RWPE2 (cell line): ENCODE results near the gene NKAIN2.

Source experiments
- ATAC-seq: fragments of 200-7000 bp; cut with Tn5 transposase; 3 replicates; pipeline ENCODE4 v1.9.1; 2021; ENCODE audit warnings: low read depth
- DNase-seq: peaks from one replicate; pipeline ENCODE4 v3.0.0-alpha.2; 2020; ENCODE audit warnings: low spot score
- H3K27ac ChIP-seq: fragments of 450-650 bp; 2 replicates; pipeline ENCODE4 v1.5.1; 2017; ENCODE audit warnings: mild to moderate bottlenecking; ENCODE audit not compliant: poor library complexity, severe bottlenecking
- H3K27me3 ChIP-seq: fragments of 250-450 bp; sonication (Bioruptor Pico); 2 replicates; pipeline ENCODE4 v1.5.1; 2021; ENCODE audit warnings: mild to moderate bottlenecking, moderate library complexity; ENCODE audit not compliant: insufficient read depth, poor library complexity, severe bottlenecking
- H3K36me3 ChIP-seq: fragments of 250-450 bp; sonication (Bioruptor Pico); 2 replicates; pipeline ENCODE4 v1.5.1; 2020; ENCODE audit warnings: low read depth, mild to moderate bottlenecking, moderate library complexity
- H3K4me1 ChIP-seq: fragments of 250-450 bp; sonication (Bioruptor Pico); 2 replicates; pipeline ENCODE4 v1.5.1; 2021; ENCODE audit warnings: mild to moderate bottlenecking, moderate library complexity; ENCODE audit not compliant: insufficient read depth, poor library complexity, severe bottlenecking
- H3K4me3 ChIP-seq: fragments of 250-450 bp; sonication (Bioruptor Pico); 2 replicates; pipeline ENCODE4 v1.5.1; 2021; ENCODE audit warnings: mild to moderate bottlenecking, moderate library complexity; ENCODE audit not compliant: severe bottlenecking
- H3K9me3 ChIP-seq: fragments of 250-450 bp; sonication (Bioruptor Pico); 2 replicates; pipeline ENCODE4 v1.5.1; 2021; ENCODE audit warnings: mild to moderate bottlenecking, moderate library complexity; ENCODE audit not compliant: severe bottlenecking
- TF ChIP-seq, protein P1 (sequence below): fragments of 450-650 bp; IDR thresholded peaks from one replicate; pipeline ENCODE4 v1.5.1; 2017; ENCODE audit warnings: mild to moderate bottlenecking, moderate library complexity; ENCODE audit not compliant: poor library complexity, severe bottlenecking

NKAIN2 gene

DNA sequence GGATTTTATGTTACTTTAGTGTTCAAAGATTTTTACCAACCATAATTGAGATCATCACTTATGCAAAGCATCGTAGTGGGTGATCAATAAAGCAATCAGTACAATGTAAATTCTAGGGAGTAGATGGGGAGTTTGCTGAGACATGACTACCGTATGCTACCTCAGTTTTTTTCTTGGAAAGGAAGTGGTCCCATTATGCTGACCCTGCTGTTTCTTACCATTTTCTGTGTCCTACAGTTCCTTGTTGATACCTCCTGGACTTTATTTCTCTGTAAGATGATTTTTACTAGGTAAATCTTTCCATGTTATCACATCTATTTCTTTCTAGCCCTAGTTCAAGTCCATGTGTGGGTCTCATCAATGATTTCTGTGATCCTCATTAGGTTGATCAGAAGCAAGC, 19.3 kb upstream of the NKAIN2 start:
- Histone ChIP-seq H3K36me3 (no peaks in the 10 kb centered on the region), H3K4me1 (no peaks in the 10 kb centered on the region), H3K9me3 (no peaks in the 10 kb centered on the region), H3K27me3 (no peaks in the 10 kb centered on the region), H3K4me3 (no peak overlapping the region), H3K27ac (no peak overlapping the region)
- ATAC-seq (no peak), DNase-seq (no peak)
- TF ChIP-seq, protein P1, sequence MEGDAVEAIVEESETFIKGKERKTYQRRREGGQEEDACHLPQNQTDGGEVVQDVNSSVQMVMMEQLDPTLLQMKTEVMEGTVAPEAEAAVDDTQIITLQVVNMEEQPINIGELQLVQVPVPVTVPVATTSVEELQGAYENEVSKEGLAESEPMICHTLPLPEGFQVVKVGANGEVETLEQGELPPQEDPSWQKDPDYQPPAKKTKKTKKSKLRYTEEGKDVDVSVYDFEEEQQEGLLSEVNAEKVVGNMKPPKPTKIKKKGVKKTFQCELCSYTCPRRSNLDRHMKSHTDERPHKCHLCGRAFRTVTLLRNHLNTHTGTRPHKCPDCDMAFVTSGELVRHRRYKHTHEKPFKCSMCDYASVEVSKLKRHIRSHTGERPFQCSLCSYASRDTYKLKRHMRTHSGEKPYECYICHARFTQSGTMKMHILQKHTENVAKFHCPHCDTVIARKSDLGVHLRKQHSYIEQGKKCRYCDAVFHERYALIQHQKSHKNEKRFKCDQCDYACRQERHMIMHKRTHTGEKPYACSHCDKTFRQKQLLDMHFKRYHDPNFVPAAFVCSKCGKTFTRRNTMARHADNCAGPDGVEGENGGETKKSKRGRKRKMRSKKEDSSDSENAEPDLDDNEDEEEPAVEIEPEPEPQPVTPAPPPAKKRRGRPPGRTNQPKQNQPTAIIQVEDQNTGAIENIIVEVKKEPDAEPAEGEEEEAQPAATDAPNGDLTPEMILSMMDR, result no peak

DNA sequence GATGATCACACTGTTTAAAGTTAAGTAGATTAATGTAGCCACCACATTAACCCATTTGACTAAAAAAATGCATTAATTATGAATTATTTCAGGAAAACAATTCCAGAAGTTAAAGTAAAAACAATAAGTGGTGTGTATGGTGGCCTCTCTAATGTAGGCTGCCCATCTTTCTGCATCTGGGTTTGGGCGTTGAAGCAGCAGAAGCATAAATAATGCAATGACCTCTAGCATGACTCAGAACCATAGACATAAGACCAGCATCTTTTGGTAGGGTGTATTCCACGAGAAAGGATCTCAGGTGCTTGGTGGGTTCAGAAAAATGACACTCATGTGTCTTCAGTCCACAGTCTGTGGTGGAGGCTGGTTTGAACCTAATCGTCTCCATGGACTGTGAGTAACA, 18.6 kb upstream of the NKAIN2 start:
- H3K9me3 ChIP-seq, result no peaks in the 10 kb centered on the region
- no peak overlapping the region for H3K27ac ChIP-seq
- no peak for DNase-seq
- H3K4me1 ChIP-seq, result no peaks in the 10 kb centered on the region
- H3K4me3 ChIP-seq, result no peak overlapping the region
- H3K27me3 ChIP-seq, result no peaks in the 10 kb centered on the region
- TF ChIP-seq, protein P1, result no peak
- ATAC-seq, result no peak
- no peaks in the 10 kb centered on the region for H3K36me3 ChIP-seq

DNA sequence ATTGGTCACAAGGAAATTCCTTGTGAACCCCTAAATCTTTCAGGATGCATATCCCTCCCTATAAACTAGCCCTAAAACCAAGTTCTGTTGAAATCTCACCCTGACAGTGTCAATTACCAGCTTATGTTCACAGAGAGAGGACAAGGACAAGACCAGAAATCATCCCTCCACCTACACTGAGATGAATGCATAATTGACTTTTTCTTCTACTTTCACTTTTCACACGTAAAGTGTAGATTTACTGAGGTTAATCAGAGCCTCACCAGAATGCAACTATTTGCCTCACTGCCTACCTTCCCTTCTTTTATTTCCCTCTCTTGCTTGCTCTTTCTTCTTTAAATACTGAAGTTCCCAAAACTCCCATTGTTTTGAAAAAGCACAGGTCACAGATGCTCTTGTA, 15.3 kb upstream of the NKAIN2 start:
- H3K9me3 ChIP-seq, result no peaks in the 10 kb centered on the region
- no peak overlapping the region for H3K4me3 ChIP-seq
- TF ChIP-seq, protein P1, result no peak
- no peaks in the 10 kb centered on the region for H3K36me3 ChIP-seq
- H3K4me1 ChIP-seq, result no peaks in the 10 kb centered on the region
- no peak overlapping the region for H3K27ac ChIP-seq
- DNase-seq (no peak), ATAC-seq (no peak)
- no peaks in the 10 kb centered on the region for H3K27me3 ChIP-seq

DNA sequence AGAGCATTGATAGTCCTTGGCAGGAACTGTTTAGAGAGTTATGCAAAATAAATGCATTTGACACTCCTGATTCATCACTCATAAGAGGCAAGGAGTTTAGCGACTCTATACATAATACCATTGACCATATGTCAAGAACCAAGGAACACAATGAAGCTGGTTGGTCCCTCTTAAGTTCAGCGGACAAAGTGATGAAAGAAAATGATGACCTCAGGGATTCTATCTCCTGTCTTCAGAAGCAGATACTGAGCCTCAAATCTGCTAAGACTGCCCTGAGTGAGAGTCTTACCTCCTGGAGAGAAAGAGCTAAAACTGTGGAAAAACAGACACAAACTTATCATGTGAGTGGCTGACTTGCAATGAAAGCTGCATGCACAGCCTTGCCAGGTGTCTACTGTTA, 9.5 kb upstream of the NKAIN2 start:
- H3K36me3 ChIP-seq, result no peaks in the 10 kb centered on the region
- TF ChIP-seq, protein P1, result no peak
- ATAC-seq (no peak), DNase-seq (no peak)
- H3K4me3 ChIP-seq, result no peak overlapping the region
- no peaks in the 10 kb centered on the region for H3K27me3 ChIP-seq
- no peaks in the 10 kb centered on the region for H3K4me1 ChIP-seq
- no peaks in the 10 kb centered on the region for H3K9me3 ChIP-seq
- H3K27ac ChIP-seq, result no peak overlapping the region

DNA sequence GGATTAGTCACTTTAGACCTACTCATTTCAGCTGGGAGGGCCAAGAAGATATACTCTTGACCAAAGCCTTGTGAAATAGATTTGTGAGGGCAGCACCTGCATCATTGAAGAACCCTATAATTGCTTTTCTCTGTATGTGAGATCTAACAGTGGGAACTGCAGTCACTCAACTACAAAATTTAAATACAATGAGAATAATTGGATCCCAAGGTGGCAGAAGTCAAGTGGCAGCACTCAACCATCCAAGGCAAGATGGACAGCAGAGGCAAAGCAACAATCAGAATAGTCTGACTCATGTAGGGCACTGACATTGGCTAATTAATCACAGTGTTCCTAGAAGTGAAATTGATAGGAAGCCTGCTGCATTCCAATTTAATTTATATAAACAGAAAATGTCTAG, 8.9 kb upstream of the NKAIN2 start:
- Histone ChIP-seq H3K4me3 (no peak overlapping the region), H3K27me3 (no peaks in the 10 kb centered on the region), H3K27ac (no peak overlapping the region), H3K9me3 (no peaks in the 10 kb centered on the region), H3K4me1 (no peaks in the 10 kb centered on the region), H3K36me3 (no peaks in the 10 kb centered on the region)
- DNase-seq, result no peak
- ATAC-seq, result no peak
- TF ChIP-seq, protein P1, result no peak
